Panc1 (cell line): ENCODE data around the gene GALNT4.

Experiments
- POLR2AphosphoS5 ChIP-seq: IDR thresholded peaks from 2 replicates; pipeline ENCODE4 v1.6.1; 2012; ENCODE audit warnings: mild to moderate bottlenecking, low read depth, low read length, moderate library complexity
- SIN3A ChIP-seq: IDR thresholded peaks from 2 replicates; pipeline ENCODE4 v1.6.1; 2012; ENCODE audit warnings: low read depth, mild to moderate bottlenecking, low read length, moderate library complexity, borderline replicate concordance; ENCODE audit not compliant: insufficient read depth
- TCF7L2 ChIP-seq: IDR thresholded peaks from 2 replicates; pipeline ENCODE4 v1.6.1; 2011; ENCODE audit warnings: mild to moderate bottlenecking, low read depth, low read length, inconsistent platforms
- TF ChIP-seq, protein P1 (sequence below): fragments of 450-650 bp; IDR thresholded peaks from 2 replicates; pipeline ENCODE4 v1.5.1; 2017; ENCODE audit warnings: mild to moderate bottlenecking
- TF ChIP-seq, protein P2 (sequence below), 2 experiments: IDR thresholded peaks; 2 replicates each; pipeline ENCODE4 v1.6.1; 2011 to 2012; ENCODE audit warnings: low read depth in 2 of 2, control low read depth in 1 of 2, low read length in 1 of 2, mild to moderate bottlenecking in 1 of 2, moderate library complexity in 1 of 2; ENCODE audit not compliant: insufficient read depth in 1 of 2

DNA sequence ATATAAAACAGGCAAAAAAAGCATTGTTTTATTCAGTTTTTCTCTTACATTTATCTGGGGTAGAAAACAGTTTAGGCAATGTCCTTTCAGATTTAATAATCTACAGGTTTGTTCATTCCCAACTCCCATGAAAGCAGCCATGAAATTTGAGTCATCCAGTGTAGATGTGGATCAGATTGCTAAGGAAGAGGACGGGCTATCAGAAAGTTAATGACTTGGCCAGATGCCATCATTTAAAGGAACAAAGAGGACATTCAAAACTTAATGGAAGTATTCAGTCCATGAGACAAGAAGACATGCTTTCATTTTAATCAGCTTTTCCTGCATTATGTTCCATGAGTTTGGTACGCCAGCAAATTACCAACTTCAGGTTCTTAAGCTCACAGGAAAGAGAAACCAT, 32.4 kb upstream of the GALNT4 start:
- TF ChIP-seq TCF7L2 = no peak
- TF ChIP-seq POLR2AphosphoS5 = no peak
- TF ChIP-seq, protein P1, sequence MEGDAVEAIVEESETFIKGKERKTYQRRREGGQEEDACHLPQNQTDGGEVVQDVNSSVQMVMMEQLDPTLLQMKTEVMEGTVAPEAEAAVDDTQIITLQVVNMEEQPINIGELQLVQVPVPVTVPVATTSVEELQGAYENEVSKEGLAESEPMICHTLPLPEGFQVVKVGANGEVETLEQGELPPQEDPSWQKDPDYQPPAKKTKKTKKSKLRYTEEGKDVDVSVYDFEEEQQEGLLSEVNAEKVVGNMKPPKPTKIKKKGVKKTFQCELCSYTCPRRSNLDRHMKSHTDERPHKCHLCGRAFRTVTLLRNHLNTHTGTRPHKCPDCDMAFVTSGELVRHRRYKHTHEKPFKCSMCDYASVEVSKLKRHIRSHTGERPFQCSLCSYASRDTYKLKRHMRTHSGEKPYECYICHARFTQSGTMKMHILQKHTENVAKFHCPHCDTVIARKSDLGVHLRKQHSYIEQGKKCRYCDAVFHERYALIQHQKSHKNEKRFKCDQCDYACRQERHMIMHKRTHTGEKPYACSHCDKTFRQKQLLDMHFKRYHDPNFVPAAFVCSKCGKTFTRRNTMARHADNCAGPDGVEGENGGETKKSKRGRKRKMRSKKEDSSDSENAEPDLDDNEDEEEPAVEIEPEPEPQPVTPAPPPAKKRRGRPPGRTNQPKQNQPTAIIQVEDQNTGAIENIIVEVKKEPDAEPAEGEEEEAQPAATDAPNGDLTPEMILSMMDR = no peak
- no peak for TF ChIP-seq SIN3A
- TF ChIP-seq, protein P2, sequence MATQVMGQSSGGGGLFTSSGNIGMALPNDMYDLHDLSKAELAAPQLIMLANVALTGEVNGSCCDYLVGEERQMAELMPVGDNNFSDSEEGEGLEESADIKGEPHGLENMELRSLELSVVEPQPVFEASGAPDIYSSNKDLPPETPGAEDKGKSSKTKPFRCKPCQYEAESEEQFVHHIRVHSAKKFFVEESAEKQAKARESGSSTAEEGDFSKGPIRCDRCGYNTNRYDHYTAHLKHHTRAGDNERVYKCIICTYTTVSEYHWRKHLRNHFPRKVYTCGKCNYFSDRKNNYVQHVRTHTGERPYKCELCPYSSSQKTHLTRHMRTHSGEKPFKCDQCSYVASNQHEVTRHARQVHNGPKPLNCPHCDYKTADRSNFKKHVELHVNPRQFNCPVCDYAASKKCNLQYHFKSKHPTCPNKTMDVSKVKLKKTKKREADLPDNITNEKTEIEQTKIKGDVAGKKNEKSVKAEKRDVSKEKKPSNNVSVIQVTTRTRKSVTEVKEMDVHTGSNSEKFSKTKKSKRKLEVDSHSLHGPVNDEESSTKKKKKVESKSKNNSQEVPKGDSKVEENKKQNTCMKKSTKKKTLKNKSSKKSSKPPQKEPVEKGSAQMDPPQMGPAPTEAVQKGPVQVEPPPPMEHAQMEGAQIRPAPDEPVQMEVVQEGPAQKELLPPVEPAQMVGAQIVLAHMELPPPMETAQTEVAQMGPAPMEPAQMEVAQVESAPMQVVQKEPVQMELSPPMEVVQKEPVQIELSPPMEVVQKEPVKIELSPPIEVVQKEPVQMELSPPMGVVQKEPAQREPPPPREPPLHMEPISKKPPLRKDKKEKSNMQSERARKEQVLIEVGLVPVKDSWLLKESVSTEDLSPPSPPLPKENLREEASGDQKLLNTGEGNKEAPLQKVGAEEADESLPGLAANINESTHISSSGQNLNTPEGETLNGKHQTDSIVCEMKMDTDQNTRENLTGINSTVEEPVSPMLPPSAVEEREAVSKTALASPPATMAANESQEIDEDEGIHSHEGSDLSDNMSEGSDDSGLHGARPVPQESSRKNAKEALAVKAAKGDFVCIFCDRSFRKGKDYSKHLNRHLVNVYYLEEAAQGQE (IDR thresholded peaks at IDR 0.05; ENCODE audit: insufficient read depth in 1 of 2, low read depth in 2 of 2, low read length in 1 of 2) = no peak
